Activated naive CD8-positive, alpha-beta T cell treated with anti-CD3 and anti-CD28 coated beads, Interleukin-2, amount 10 ng/mL, durations not matched to agents 7 days and 5 days (primary cell): Measurements from ENCODE around the gene KCNA1. TPM values are rescaled to one million over a fixed set of nuclear protein-coding genes. Genes with fewer than 3 reads are reported as not detected.
"Not testable (repeated sequence)": the region's sequence is repeated elsewhere in the genome, so short reads cannot be mapped to it uniquely, and the experiment has no call there.

Experiments used
- ATAC-seq: fragments of 150-1000 bp; cut with Tn5 transposase; one replicate; pipeline ENCODE4 v1.10.0; 2021; ENCODE audit warnings: low read depth, moderate library complexity
- POLR2A ChIA-PET: fragments of 350-600 bp; sonication (Branson Sonifier 250); formaldehyde crosslinking; loops from one replicate; lab custom pipeline; 2021; ENCODE audit warnings: antibody characterized with exemption; lab: Charles Lee
- DNase-seq: peaks from one replicate; pipeline ENCODE4 v3.0.0; 2021
- H3K27ac Mint-ChIP-seq: one replicate; pipeline ENCODE4 v1.8.0; 2022; ENCODE audit warnings: mild to moderate bottlenecking, mixed read lengths
- H3K27me3 Mint-ChIP-seq: one replicate; pipeline ENCODE4 v1.8.0; 2022; ENCODE audit warnings: mild to moderate bottlenecking, moderate library complexity, mixed read lengths
- H3K36me3 Mint-ChIP-seq: one replicate; pipeline ENCODE4 v1.8.0; 2021; ENCODE audit warnings: mild to moderate bottlenecking, mixed read lengths
- H3K4me1 Mint-ChIP-seq: one replicate; pipeline ENCODE4 v1.8.0; 2021; ENCODE audit warnings: mixed read lengths
- H3K4me3 Mint-ChIP-seq: one replicate; pipeline ENCODE4 v1.8.0; 2022; ENCODE audit warnings: mild to moderate bottlenecking, moderate library complexity, mixed read lengths
- H3K9me3 Mint-ChIP-seq: one replicate; pipeline ENCODE4 v1.8.0; 2021; ENCODE audit warnings: mixed read lengths
- total RNA-seq, 2 experiments: library from RNA; stranded (reverse); gene quantifications; one replicate each; pipeline ENCODE4 v1.2.3, GENCODE V29; 2021

The KCNA1 gene
- not detected for total RNA-seq

GRCh38 chr12:4909734-4910501 is at the start of gene KCNA1:
TSS of gene KCNA1 (plus strand) at chr12:4909905. CDS start at chr12:4911379, 1,474 bp downstream.
- H3K27ac Mint-ChIP-seq: no peak within 1 kb of the TSS

GRCh38 chr12:4860741-4861140 is 49.0 kb upstream of the KCNA1 start:
- POLR2A ChIA-PET: no interaction called here
- no peak for ATAC-seq
- DNase-seq: no peak
- peaks cover 32% of the 10 kb centered on the region for H3K27me3 Mint-ChIP-seq
- peaks cover 12% of the 10 kb centered on the region for H3K4me1 Mint-ChIP-seq
- H3K9me3 Mint-ChIP-seq: no peaks in the 10 kb centered on the region
- no peak overlapping the region for H3K4me3 Mint-ChIP-seq
- H3K36me3 Mint-ChIP-seq: no peaks in the 10 kb centered on the region
- H3K27ac Mint-ChIP-seq: no peak overlapping the region

More at GRCh38 chr12:4909734-4910501, at the start of gene KCNA1:
- ATAC-seq: peak; percentile 53
- Mint-ChIP-seq H3K4me3 (peak within 1 kb of the TSS; percentile 92), H3K9me3 (no peaks in the 10 kb centered on the region), H3K4me1 (peaks cover 12% of the 10 kb centered on the region), H3K27me3 (peaks cover 49% of the 10 kb centered on the region), H3K36me3 (no peaks in the 10 kb centered on the region)
- POLR2A ChIA-PET: no interaction called here
- DNase-seq: peak; percentile 46

- peaks cover 4% of the 10 kb centered on the region for H3K4me1 Mint-ChIP-seq
- DNase-seq (no peak), ATAC-seq (no peak)
- no peaks in the 10 kb centered on the region for H3K36me3 Mint-ChIP-seq
- POLR2A ChIA-PET: no interaction called here
- H3K27ac Mint-ChIP-seq: no peak overlapping the region
- no peak overlapping the region for H3K4me3 Mint-ChIP-seq
- no peaks in the 10 kb centered on the region for H3K9me3 Mint-ChIP-seq
- peaks cover 35% of the 10 kb centered on the region for H3K27me3 Mint-ChIP-seq
Measured at GRCh38 chr12:4862809-4863208, 46.9 kb upstream of the KCNA1 start.

GRCh38 chr12:4864575-4864974 is 45.1 kb upstream of the KCNA1 start:
- Mint-ChIP-seq H3K9me3 (no peaks in the 10 kb centered on the region), H3K4me1 (no peaks in the 10 kb centered on the region), H3K27me3 (peaks cover 22% of the 10 kb centered on the region), H3K27ac (no peak overlapping the region), H3K4me3 (no peak overlapping the region), H3K36me3 (no peaks in the 10 kb centered on the region)
- DNase-seq (no peak), ATAC-seq (no peak)
- POLR2A ChIA-PET: no interaction called here

GRCh38 chr12:4865246-4865645 is 44.5 kb upstream of the KCNA1 start:
- no peak for ATAC-seq
- peaks cover 22% of the 10 kb centered on the region for H3K27me3 Mint-ChIP-seq
- POLR2A ChIA-PET: no interaction called here
- H3K36me3 Mint-ChIP-seq: no peaks in the 10 kb centered on the region
- H3K4me3 Mint-ChIP-seq: no peak overlapping the region
- no peak for DNase-seq
- no peak overlapping the region for H3K27ac Mint-ChIP-seq
- H3K9me3 Mint-ChIP-seq: no peaks in the 10 kb centered on the region
- no peaks in the 10 kb centered on the region for H3K4me1 Mint-ChIP-seq

- Mint-ChIP-seq H3K36me3 (no peaks in the 10 kb centered on the region), H3K27me3 (peaks cover 22% of the 10 kb centered on the region), H3K27ac (no peak overlapping the region), H3K4me3 (no peak overlapping the region), H3K9me3 (no peaks in the 10 kb centered on the region), H3K4me1 (no peaks in the 10 kb centered on the region)
- POLR2A ChIA-PET: no interaction called here
- DNase-seq (no peak), ATAC-seq (no peak)
Measured at GRCh38 chr12:4866299-4866698, 43.4 kb upstream of the KCNA1 start.

- no peak overlapping the region for H3K4me3 Mint-ChIP-seq
- no peaks in the 10 kb centered on the region for H3K9me3 Mint-ChIP-seq
- no peak for DNase-seq
- H3K36me3 Mint-ChIP-seq: no peaks in the 10 kb centered on the region
- no peak for ATAC-seq
- H3K4me1 Mint-ChIP-seq: no peaks in the 10 kb centered on the region
- H3K27me3 Mint-ChIP-seq: peaks cover 20% of the 10 kb centered on the region
- H3K27ac Mint-ChIP-seq: no peak overlapping the region
- POLR2A ChIA-PET: no interaction called here
Measured at GRCh38 chr12:4867384-4867783, 42.3 kb upstream of the KCNA1 start.

- Mint-ChIP-seq H3K27me3 (peaks cover 18% of the 10 kb centered on the region), H3K36me3 (no peaks in the 10 kb centered on the region), H3K4me3 (no peak overlapping the region), H3K27ac (no peak overlapping the region), H3K9me3 (no peaks in the 10 kb centered on the region), H3K4me1 (peaks cover 2% of the 10 kb centered on the region)
- POLR2A ChIA-PET: no interaction called here
- no peak for ATAC-seq
- DNase-seq: no peak
Measured at GRCh38 chr12:4870423-4870822, 39.3 kb upstream of the KCNA1 start.

- peaks cover 2% of the 10 kb centered on the region for H3K4me1 Mint-ChIP-seq
- no peaks in the 10 kb centered on the region for H3K36me3 Mint-ChIP-seq
- DNase-seq: no peak
- no peaks in the 10 kb centered on the region for H3K9me3 Mint-ChIP-seq
- H3K4me3 Mint-ChIP-seq: no peak overlapping the region
- ATAC-seq: no peak
- POLR2A ChIA-PET: no interaction called here
- peaks cover 10% of the 10 kb centered on the region for H3K27me3 Mint-ChIP-seq
- no peak overlapping the region for H3K27ac Mint-ChIP-seq
Measured at GRCh38 chr12:4871514-4871913, 38.2 kb upstream of the KCNA1 start.

GRCh38 chr12:4873947-4874346 is 35.8 kb upstream of the KCNA1 start:
- Mint-ChIP-seq H3K9me3 (peaks cover 2% of the 10 kb centered on the region), H3K4me1 (peaks cover 2% of the 10 kb centered on the region), H3K27me3 (peaks cover 7% of the 10 kb centered on the region), H3K4me3 (no peak overlapping the region), H3K36me3 (no peaks in the 10 kb centered on the region), H3K27ac (no peak overlapping the region)
- no peak for ATAC-seq
- POLR2A ChIA-PET: no interaction called here
- no peak for DNase-seq

GRCh38 chr12:4874671-4875070 is 35.0 kb upstream of the KCNA1 start:
- Mint-ChIP-seq H3K9me3 (peaks cover 2% of the 10 kb centered on the region), H3K27ac (no peak overlapping the region), H3K27me3 (peaks cover 5% of the 10 kb centered on the region), H3K36me3 (no peaks in the 10 kb centered on the region), H3K4me1 (peaks cover 2% of the 10 kb centered on the region), H3K4me3 (no peak overlapping the region)
- DNase-seq (no peak), ATAC-seq (no peak)
- POLR2A ChIA-PET: no interaction called here

GRCh38 chr12:4879481-4879880 is 30.2 kb upstream of the KCNA1 start:
- H3K27me3 Mint-ChIP-seq: peaks cover 14% of the 10 kb centered on the region
- H3K4me3 Mint-ChIP-seq, H3K9me3 Mint-ChIP-seq, H3K36me3 Mint-ChIP-seq, DNase-seq, H3K4me1 Mint-ChIP-seq, ATAC-seq, H3K27ac Mint-ChIP-seq, POLR2A ChIA-PET: not testable (repeated sequence)

GRCh38 chr12:4881266-4882064 is 28.2 kb upstream of the KCNA1 start:
- H3K27me3 Mint-ChIP-seq: peaks cover 15% of the 10 kb centered on the region
- no peak overlapping the region for H3K27ac Mint-ChIP-seq

GRCh38 chr12:4891866-4892265 is 17.8 kb upstream of the KCNA1 start:
- POLR2A ChIA-PET: no interaction called here
- ATAC-seq: no peak
- no peak for DNase-seq
- Mint-ChIP-seq H3K9me3 (no peaks in the 10 kb centered on the region), H3K27me3 (peaks cover 33% of the 10 kb centered on the region), H3K27ac (no peak overlapping the region), H3K4me1 (no peaks in the 10 kb centered on the region), H3K4me3 (no peak overlapping the region), H3K36me3 (no peaks in the 10 kb centered on the region)

More at GRCh38 chr12:4881266-4882064, 28.2 kb upstream of the KCNA1 start:
- POLR2A ChIA-PET: no interaction called here
- ATAC-seq: no peak
- no peak for DNase-seq
- H3K9me3 Mint-ChIP-seq: peaks cover 8% of the 10 kb centered on the region
- H3K4me3 Mint-ChIP-seq: no peak overlapping the region
- no peaks in the 10 kb centered on the region for H3K36me3 Mint-ChIP-seq
- no peaks in the 10 kb centered on the region for H3K4me1 Mint-ChIP-seq
